GM23338 (cell line): ENCODE measurements around the gene OR6N1. TPM values are rescaled to one million over a fixed set of nuclear protein-coding genes. Genes with fewer than 3 reads are reported as not detected.

Source experiments
- ATAC-seq: fragments of 200-7000 bp; cut with Tn5 transposase; 3 replicates; pipeline ENCODE4 v1.9.1; 2020
- DNase-seq: peaks from one replicate; pipeline ENCODE4 v3.0.0-alpha.2; 2015; ENCODE audit warnings: low spot score
- H2AFZ ChIP-seq: fragments of 200-600 bp; sonication (generic); 2 replicates; pipeline ENCODE4 v1.8.0; 2016; ENCODE audit warnings: antibody characterized with exemption, mild to moderate bottlenecking, moderate library complexity
- H3F3A ChIP-seq: fragments of 200-600 bp; sonication (generic); replicated peaks from 2 replicates; pipeline ENCODE4 v1.8.0; 2017; ENCODE audit warnings: antibody characterized with exemption, mixed run types, low read depth
- H3K27ac ChIP-seq: fragments of 200-600 bp; sonication (generic); 2 replicates; pipeline ENCODE4 v1.6.1; 2016; ENCODE audit warnings: low read depth
- H3K27me3 ChIP-seq: fragments of 200-600 bp; sonication (generic); 2 replicates; pipeline ENCODE4 v1.8.0; 2016; ENCODE audit warnings: mild to moderate bottlenecking, mixed run types, moderate library complexity; ENCODE audit not compliant: insufficient read depth
- H3K36me3 ChIP-seq: fragments of 200-600 bp; sonication (generic); 2 replicates; pipeline ENCODE4 v1.8.0; 2016; ENCODE audit warnings: mild to moderate bottlenecking; ENCODE audit not compliant: insufficient read depth
- H3K4me1 ChIP-seq: fragments of 200-600 bp; sonication (generic); 2 replicates; pipeline ENCODE4 v1.8.0; 2016; ENCODE audit warnings: mild to moderate bottlenecking, moderate library complexity; ENCODE audit not compliant: insufficient read depth
- H3K4me2 ChIP-seq: fragments of 200-600 bp; sonication (generic); 2 replicates; pipeline ENCODE4 v1.7.1; 2017; ENCODE audit warnings: mixed run types
- H3K4me3 ChIP-seq: fragments of 200-600 bp; sonication (generic); 2 replicates; pipeline ENCODE4 v1.6.1; 2016; ENCODE audit warnings: mixed run types
- H3K79me2 ChIP-seq: fragments of 200-600 bp; sonication (generic); replicated peaks from 2 replicates; pipeline ENCODE4 v1.8.0; 2017; ENCODE audit warnings: mild to moderate bottlenecking; ENCODE audit not compliant: insufficient read depth
- H3K9me2 ChIP-seq: fragments of 200-600 bp; sonication (generic); 2 replicates; pipeline ENCODE4 v1.8.0; 2017; ENCODE audit not compliant: insufficient read depth
- H4K20me1 ChIP-seq: fragments of 200-600 bp; sonication (generic); replicated peaks from 2 replicates; pipeline ENCODE4 v1.8.0; 2017; ENCODE audit warnings: mild to moderate bottlenecking; ENCODE audit not compliant: insufficient read depth
- H3K27ac Mint-ChIP-seq: 2 replicates; pipeline ENCODE4 v1.8.0; 2020; ENCODE audit warnings: inconsistent platforms, mild to moderate bottlenecking, moderate library complexity, mixed read lengths
- H3K27me3 Mint-ChIP-seq: 3 replicates; pipeline ENCODE4 v1.8.0; 2022; ENCODE audit warnings: low read depth, mild to moderate bottlenecking, moderate library complexity, mixed read lengths, inconsistent platforms; ENCODE audit not compliant: insufficient read depth, poor library complexity
- H3K36me3 Mint-ChIP-seq: 3 replicates; pipeline ENCODE4 v1.8.0; 2021; ENCODE audit warnings: low read depth, mild to moderate bottlenecking, inconsistent platforms, moderate library complexity, mixed read lengths
- H3K4me1 Mint-ChIP-seq: 3 replicates; pipeline ENCODE4 v1.8.0; 2020; ENCODE audit warnings: mild to moderate bottlenecking, inconsistent platforms, mixed read lengths
- H3K4me3 Mint-ChIP-seq: 3 replicates; pipeline ENCODE4 v1.8.0; 2021; ENCODE audit warnings: moderate library complexity, mild to moderate bottlenecking, inconsistent platforms, mixed read lengths
- H3K9me3 Mint-ChIP-seq: 3 replicates; pipeline ENCODE4 v1.8.0; 2020; ENCODE audit warnings: moderate library complexity, mild to moderate bottlenecking, inconsistent platforms, mixed read lengths
- CREB1 ChIP-seq: fragments of 250-450 bp; sonication (Bioruptor Pico); IDR thresholded peaks from 2 replicates; pipeline ENCODE4 v1.5.0; 2020; ENCODE audit warnings: low read depth, mild to moderate bottlenecking, moderate library complexity
- EZH2 ChIP-seq: fragments of 200-600 bp; sonication (generic); IDR thresholded peaks from one replicate; pipeline ENCODE4 v1.8.0; 2017; ENCODE audit warnings: antibody characterized with exemption, mild to moderate bottlenecking, low read depth; ENCODE audit not compliant: unreplicated experiment
- EZH2phosphoT487 ChIP-seq: fragments of 200-600 bp; sonication (generic); IDR thresholded peaks from one replicate; pipeline ENCODE4 v1.8.1; 2018; ENCODE audit warnings: antibody characterized with exemption; ENCODE audit not compliant: unreplicated experiment
- JUNB ChIP-seq: IDR thresholded peaks from one replicate; pipeline ENCODE4 v1.6.1; 2016; ENCODE audit warnings: antibody characterized with exemption; ENCODE audit not compliant: unreplicated experiment
- NANOG ChIP-seq: IDR thresholded peaks from 2 replicates; pipeline ENCODE4 v1.6.1; 2016; ENCODE audit warnings: antibody characterized with exemption, borderline replicate concordance
- STAT1 ChIP-seq: IDR thresholded peaks from one replicate; pipeline ENCODE4 v1.6.1; 2016; ENCODE audit warnings: antibody characterized with exemption; ENCODE audit not compliant: unreplicated experiment
- ZNF114 ChIP-seq: fragments of 250-450 bp; sonication (Bioruptor Pico); IDR thresholded peaks from 2 replicates; pipeline ENCODE4 v1.5.0; 2020; ENCODE audit warnings: mild to moderate bottlenecking, moderate library complexity
- ZNF331 ChIP-seq: fragments of 250-450 bp; sonication (Bioruptor Pico); IDR thresholded peaks from 2 replicates; pipeline ENCODE4 v1.5.0; 2020; ENCODE audit warnings: low read depth, mild to moderate bottlenecking, moderate library complexity
- polyA plus RNA-seq: library from polyadenylated mRNA; unstranded; fragments of >200 nt; fragmentation: Nextera tagmentation; extraction: Ambion mirVana; gene quantifications from 2 replicates; pipeline ENCODE4 v1.2.1, GENCODE V29; 2016
- total RNA-seq: library from RNA; depleted of rRNA; stranded (reverse); fragments of >200 nt; shearing (Covaris generic); gene quantifications from 2 replicates; pipeline ENCODE4 v1.2.3, GENCODE V29; 2014
- TF ChIP-seq, protein P1 (sequence below): fragments of 250-450 bp; sonication (Bioruptor Pico); IDR thresholded peaks from 2 replicates; pipeline ENCODE4 v1.5.0; 2020; ENCODE audit warnings: mild to moderate bottlenecking, moderate library complexity
- TF ChIP-seq, protein P2 (sequence below): IDR thresholded peaks from 2 replicates; pipeline ENCODE4 v1.6.1; 2016; ENCODE audit warnings: antibody characterized with exemption
- TF ChIP-seq, protein P3 (sequence below), 2 experiments: fragments of 200-600 bp in 1 of 2; sonication (generic) in 1 of 2; conservative IDR thresholded peaks; 2 replicates each; pipeline versions ENCODE4 v1.5.1 to v1.6.1; 2016 to 2017; ENCODE audit warnings: antibody characterized with exemption in 2 of 2, low read depth in 2 of 2, mild to moderate bottlenecking in 2 of 2, moderate library complexity in 1 of 2

The OR6N1 gene
- total and polyA plus RNA-seq, 2 experiments from 2014 or later: not detected

DNA sequence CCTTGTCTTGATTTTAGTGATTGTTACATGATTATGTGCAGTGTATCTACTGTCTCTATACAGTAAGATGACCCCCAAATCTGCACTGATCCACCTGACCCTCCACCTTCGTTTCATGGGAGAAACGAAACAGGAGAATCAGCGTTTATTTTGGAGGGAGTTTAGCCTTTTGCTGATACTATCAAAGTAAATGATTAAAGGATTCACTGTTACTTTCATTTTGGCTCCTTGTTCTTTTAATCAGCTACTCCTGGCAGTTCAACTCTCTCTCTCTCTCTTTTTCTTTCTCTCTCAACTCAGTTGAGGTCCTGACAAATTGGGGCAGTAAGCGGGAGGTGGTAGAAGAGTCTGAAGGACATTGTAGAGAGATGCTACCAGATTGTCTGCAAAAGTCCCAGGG is 41.5 kb downstream of the OR6N1 start:
- Histone ChIP-seq H3K9me2 (no peaks in the 10 kb centered on the region; the same call in 1 of the 2 replicates), H4K20me1 (no peaks in the 10 kb centered on the region), H3K4me1 (no peaks in the 10 kb centered on the region), H3K79me2 (no peaks in the 10 kb centered on the region), H3F3A (no peaks in the 10 kb centered on the region), H3K27me3 (no peaks in the 10 kb centered on the region), H3K27ac (no peak overlapping the region), H3K4me3 (no peak overlapping the region), H3K4me2 (no peak overlapping the region), H2AFZ (no peak overlapping the region), H3K36me3 (no peaks in the 10 kb centered on the region)
- DNase-seq: no peak
- Mint-ChIP-seq H3K27me3 (no peaks in the 10 kb centered on the region), H3K9me3 (no peaks in the 10 kb centered on the region), H3K4me3 (no peak overlapping the region), H3K27ac (no peak overlapping the region), H3K36me3 (no peaks in the 10 kb centered on the region), H3K4me1 (no peaks in the 10 kb centered on the region)
- TF ChIP-seq NANOG: no peak
- TF ChIP-seq, protein P1, sequence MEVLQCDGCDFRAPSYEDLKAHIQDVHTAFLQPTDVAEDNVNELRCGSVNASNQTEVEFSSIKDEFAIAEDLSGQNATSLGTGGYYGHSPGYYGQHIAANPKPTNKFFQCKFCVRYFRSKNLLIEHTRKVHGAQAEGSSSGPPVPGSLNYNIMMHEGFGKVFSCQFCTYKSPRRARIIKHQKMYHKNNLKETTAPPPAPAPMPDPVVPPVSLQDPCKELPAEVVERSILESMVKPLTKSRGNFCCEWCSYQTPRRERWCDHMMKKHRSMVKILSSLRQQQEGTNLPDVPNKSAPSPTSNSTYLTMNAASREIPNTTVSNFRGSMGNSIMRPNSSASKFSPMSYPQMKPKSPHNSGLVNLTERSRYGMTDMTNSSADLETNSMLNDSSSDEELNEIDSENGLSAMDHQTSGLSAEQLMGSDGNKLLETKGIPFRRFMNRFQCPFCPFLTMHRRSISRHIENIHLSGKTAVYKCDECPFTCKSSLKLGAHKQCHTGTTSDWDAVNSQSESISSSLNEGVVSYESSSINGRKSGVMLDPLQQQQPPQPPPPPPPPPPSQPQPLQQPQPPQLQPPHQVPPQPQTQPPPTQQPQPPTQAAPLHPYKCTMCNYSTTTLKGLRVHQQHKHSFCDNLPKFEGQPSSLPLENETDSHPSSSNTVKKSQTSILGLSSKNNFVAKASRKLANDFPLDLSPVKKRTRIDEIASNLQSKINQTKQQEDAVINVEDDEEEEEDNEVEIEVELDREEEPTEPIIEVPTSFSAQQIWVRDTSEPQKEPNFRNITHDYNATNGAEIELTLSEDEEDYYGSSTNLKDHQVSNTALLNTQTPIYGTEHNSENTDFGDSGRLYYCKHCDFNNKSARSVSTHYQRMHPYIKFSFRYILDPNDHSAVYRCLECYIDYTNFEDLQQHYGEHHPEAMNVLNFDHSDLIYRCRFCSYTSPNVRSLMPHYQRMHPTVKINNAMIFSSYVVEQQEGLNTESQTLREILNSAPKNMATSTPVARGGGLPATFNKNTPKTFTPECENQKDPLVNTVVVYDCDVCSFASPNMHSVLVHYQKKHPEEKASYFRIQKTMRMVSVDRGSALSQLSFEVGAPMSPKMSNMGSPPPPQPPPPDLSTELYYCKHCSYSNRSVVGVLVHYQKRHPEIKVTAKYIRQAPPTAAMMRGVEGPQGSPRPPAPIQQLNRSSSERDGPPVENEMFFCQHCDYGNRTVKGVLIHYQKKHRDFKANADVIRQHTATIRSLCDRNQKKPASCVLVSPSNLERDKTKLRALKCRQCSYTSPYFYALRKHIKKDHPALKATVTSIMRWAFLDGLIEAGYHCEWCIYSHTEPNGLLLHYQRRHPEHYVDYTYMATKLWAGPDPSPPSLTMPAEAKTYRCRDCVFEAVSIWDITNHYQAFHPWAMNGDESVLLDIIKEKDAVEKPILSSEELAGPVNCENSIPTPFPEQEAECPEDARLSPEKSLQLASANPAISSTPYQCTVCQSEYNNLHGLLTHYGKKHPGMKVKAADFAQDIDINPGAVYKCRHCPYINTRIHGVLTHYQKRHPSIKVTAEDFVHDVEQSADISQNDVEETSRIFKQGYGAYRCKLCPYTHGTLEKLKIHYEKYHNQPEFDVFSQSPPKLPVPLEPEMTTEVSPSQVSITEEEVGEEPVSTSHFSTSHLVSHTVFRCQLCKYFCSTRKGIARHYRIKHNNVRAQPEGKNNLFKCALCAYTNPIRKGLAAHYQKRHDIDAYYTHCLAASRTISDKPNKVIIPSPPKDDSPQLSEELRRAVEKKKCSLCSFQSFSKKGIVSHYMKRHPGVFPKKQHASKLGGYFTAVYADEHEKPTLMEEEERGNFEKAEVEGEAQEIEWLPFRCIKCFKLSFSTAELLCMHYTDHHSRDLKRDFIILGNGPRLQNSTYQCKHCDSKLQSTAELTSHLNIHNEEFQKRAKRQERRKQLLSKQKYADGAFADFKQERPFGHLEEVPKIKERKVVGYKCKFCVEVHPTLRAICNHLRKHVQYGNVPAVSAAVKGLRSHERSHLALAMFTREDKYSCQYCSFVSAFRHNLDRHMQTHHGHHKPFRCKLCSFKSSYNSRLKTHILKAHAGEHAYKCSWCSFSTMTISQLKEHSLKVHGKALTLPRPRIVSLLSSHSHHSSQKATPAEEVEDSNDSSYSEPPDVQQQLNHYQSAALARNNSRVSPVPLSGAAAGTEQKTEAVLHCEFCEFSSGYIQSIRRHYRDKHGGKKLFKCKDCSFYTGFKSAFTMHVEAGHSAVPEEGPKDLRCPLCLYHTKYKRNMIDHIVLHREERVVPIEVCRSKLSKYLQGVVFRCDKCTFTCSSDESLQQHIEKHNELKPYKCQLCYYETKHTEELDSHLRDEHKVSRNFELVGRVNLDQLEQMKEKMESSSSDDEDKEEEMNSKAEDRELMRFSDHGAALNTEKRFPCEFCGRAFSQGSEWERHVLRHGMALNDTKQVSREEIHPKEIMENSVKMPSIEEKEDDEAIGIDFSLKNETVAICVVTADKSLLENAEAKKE: no peak
- no peak for ATAC-seq

DNA sequence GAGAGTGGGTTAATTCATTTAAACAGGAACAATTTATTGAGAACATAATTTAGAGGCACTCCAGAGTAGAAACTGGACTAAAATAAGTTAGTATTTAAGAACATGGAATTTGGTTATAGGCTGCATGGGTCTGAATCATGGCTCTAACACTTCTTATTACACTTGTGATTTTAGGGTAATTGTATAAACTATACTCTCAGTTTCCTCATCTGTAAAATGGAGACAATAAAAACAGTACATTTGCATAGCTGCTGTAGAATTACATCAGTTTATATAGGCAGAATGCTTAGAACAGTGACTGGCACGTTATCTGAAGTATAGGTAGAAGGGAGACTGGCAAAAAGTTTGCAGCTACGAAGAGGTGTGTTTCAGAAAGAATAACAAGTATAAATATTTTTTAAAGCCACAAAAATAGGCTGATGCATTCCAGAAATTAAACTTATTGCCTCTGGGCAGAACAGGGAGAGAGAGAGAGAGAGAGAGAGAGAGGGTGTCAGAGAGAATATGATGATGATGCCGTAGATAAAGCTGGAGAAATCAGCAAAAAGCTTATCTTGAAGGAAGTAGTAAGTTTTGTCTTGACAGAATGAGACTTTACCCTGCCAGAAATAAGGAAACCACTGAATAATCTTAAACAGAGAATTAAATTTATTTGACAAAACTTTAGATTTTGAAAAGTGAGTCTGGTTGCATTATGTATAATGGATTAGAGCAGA is 43.3 kb downstream of the OR6N1 start:
- Mint-ChIP-seq H3K4me1 (no peaks in the 10 kb centered on the region), H3K27me3 (no peaks in the 10 kb centered on the region)
- no peaks in the 10 kb centered on the region for H3F3A ChIP-seq
- TF ChIP-seq ZNF331 (CRISPR knock-in tag): no peak
- TF ChIP-seq, protein P2, sequence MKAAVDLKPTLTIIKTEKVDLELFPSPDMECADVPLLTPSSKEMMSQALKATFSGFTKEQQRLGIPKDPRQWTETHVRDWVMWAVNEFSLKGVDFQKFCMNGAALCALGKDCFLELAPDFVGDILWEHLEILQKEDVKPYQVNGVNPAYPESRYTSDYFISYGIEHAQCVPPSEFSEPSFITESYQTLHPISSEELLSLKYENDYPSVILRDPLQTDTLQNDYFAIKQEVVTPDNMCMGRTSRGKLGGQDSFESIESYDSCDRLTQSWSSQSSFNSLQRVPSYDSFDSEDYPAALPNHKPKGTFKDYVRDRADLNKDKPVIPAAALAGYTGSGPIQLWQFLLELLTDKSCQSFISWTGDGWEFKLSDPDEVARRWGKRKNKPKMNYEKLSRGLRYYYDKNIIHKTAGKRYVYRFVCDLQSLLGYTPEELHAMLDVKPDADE: no peak
- no peak for TF ChIP-seq NANOG
- TF ChIP-seq, protein P3, sequence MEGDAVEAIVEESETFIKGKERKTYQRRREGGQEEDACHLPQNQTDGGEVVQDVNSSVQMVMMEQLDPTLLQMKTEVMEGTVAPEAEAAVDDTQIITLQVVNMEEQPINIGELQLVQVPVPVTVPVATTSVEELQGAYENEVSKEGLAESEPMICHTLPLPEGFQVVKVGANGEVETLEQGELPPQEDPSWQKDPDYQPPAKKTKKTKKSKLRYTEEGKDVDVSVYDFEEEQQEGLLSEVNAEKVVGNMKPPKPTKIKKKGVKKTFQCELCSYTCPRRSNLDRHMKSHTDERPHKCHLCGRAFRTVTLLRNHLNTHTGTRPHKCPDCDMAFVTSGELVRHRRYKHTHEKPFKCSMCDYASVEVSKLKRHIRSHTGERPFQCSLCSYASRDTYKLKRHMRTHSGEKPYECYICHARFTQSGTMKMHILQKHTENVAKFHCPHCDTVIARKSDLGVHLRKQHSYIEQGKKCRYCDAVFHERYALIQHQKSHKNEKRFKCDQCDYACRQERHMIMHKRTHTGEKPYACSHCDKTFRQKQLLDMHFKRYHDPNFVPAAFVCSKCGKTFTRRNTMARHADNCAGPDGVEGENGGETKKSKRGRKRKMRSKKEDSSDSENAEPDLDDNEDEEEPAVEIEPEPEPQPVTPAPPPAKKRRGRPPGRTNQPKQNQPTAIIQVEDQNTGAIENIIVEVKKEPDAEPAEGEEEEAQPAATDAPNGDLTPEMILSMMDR (conservative IDR thresholded peaks at IDR 0.05; ENCODE audit: low read depth in 2 of 2): no peak
- TF ChIP-seq STAT1: no peak
- no peak for TF ChIP-seq CREB1
- no peak for TF ChIP-seq JUNB
- TF ChIP-seq EZH2: no peak
- TF ChIP-seq EZH2phosphoT487: no peak
- TF ChIP-seq ZNF114: no peak

More for the DNA sequence above, 43.3 kb downstream of the OR6N1 start:
- ATAC-seq (no peak), DNase-seq (no peak)
- Mint-ChIP-seq H3K4me3 (no peak overlapping the region), H3K27ac (no peak overlapping the region), H3K9me3 (no peaks in the 10 kb centered on the region), H3K36me3 (no peaks in the 10 kb centered on the region)
- H4K20me1 ChIP-seq: no peaks in the 10 kb centered on the region
- H3K4me2 ChIP-seq: no peak overlapping the region
- no peaks in the 10 kb centered on the region; the same call in 1 of the 2 replicates for H3K9me2 ChIP-seq
- no peaks in the 10 kb centered on the region for H3K79me2 ChIP-seq
- H3K4me1 ChIP-seq: no peaks in the 10 kb centered on the region
- H3K4me3 ChIP-seq: no peak overlapping the region
- H3K36me3 ChIP-seq: no peaks in the 10 kb centered on the region
- no peaks in the 10 kb centered on the region for H3K27me3 ChIP-seq
- H3K27ac ChIP-seq: no peak overlapping the region
- H2AFZ ChIP-seq: no peak overlapping the region
